Stimulated activated CD4-positive, alpha-beta T cell treated with anti-CD3 and anti-CD28 coated beads, Interleukin-4, amount 100 ng/mL, for 1 hour (primary cell): Measurements from ENCODE around the gene PDLIM4.

Experiments
- DNase-seq: peaks from one replicate; pipeline ENCODE4 v3.0.0-alpha.2; 2020

PDLIM4 gene

DNA sequence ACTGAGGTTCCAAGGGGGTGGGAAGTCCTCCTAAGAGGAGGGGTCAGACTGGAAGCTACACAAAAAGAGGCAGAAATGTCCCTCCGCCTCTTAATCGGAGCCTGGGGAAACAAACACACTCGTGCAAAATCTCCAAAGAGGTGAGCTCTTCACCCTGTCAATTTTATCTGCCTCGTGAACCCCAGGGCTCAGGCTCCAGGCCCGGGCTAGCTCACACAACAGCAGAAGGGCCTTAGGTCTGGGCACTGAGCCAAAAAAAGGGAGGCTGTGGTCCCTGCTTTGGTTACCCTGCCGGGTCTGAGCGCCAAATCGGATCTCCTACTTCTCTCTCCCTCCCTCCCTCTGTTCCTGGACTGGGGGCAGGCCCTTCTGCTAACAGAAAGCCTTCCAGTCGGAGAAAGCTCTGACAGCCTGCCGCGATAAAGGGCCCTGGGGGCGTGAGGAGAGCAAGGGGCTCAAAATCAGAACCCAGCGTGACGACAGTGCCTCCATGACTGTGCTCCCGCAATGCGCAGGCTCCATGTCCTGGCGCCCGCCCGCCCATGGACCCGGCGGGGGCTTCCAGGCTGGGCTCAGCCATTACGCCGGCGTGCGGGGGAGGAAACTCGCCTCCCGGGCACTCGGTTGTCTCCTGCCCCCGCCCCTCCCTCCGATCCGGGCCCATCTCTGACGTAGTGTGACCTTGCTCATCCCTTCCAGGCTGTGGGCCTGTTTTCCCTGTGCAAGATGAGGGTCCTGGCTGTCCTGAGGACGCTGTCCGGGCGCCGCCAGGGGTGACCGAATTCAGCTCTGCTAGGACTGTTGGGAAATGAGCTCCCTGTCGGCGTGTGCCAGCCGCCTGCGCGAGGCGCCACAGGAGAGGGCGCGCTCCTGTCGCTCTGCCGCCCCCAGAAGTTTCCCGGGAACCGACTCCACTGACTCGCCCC lies 35.8 kb downstream of the PDLIM4 start:
- DNase-seq: peak; percentile 82

DNA sequence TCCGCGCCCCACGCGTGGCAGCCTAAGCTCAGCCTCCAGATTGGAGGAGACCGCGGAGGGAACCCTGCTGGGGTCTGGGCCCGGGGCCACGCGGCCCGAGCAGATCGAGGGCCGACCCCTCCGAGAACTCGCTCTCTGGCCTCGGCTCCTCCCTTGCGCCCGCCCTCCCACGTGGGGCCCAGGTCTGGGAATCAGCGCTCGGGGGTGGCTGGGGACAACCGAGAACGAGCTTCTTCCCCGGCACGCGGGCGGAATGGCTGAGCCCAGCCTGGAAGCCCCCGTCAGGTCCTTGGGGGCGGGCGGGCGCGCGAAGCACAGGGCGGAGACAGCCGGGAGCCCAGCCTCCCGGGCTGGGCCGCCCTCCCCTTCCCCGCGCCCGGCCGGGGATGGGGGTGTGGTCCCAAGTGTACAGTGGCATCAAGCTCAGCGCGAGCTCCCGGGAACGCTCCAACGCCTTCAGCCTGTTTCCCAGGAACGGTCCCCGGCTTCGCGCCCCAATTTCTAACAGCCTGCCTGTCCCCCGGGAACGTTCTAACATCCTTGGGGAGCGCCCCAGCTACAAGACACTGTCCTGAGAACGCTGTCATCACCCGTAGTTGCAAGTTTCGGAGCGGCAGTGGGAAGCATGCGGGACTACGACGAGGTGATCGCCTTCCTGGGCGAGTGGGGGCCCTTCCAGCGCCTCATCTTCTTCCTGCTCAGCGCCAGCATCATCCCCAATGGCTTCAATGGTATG lies 36.7 kb downstream of the PDLIM4 start, which contains the start of gene SLC22A4:
Gene SLC22A4 (plus strand): TSS at position 403 of the 736 bp plus-strand sequence. CDS start 223 bp downstream, at position 626.
- DNase-seq: peak; percentile 82

DNA sequence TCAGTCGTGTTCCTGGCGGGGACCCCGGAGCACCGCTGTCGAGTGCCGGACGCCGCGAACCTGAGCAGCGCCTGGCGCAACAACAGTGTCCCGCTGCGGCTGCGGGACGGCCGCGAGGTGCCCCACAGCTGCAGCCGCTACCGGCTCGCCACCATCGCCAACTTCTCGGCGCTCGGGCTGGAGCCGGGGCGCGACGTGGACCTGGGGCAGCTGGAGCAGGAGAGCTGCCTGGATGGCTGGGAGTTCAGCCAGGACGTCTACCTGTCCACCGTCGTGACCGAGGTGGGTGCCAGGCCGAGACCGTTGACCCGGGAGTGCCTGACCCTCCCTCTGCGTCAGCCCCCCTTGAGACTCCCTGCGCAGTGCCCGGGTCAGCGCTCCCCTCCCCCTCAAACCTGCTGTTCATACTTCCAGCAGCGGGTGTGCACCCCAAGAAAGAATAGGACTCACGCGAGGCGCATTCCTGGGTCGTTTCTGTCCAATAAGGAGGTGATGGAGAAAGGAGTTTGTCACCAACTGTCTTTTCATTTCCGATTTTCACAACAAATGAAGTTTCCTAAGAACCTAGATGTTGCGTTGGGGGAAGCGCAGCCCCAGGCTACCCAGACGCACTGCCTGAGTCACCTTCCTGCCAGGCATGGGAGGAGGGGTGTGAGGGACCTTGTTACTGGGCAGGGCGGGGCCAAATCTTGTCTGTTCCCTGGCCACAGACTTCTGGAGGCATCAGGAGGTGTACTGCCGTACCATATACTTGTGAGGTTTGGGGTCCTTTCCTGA lies 37.4 kb downstream of the PDLIM4 start:
- DNase-seq: peak; percentile 78

DNA sequence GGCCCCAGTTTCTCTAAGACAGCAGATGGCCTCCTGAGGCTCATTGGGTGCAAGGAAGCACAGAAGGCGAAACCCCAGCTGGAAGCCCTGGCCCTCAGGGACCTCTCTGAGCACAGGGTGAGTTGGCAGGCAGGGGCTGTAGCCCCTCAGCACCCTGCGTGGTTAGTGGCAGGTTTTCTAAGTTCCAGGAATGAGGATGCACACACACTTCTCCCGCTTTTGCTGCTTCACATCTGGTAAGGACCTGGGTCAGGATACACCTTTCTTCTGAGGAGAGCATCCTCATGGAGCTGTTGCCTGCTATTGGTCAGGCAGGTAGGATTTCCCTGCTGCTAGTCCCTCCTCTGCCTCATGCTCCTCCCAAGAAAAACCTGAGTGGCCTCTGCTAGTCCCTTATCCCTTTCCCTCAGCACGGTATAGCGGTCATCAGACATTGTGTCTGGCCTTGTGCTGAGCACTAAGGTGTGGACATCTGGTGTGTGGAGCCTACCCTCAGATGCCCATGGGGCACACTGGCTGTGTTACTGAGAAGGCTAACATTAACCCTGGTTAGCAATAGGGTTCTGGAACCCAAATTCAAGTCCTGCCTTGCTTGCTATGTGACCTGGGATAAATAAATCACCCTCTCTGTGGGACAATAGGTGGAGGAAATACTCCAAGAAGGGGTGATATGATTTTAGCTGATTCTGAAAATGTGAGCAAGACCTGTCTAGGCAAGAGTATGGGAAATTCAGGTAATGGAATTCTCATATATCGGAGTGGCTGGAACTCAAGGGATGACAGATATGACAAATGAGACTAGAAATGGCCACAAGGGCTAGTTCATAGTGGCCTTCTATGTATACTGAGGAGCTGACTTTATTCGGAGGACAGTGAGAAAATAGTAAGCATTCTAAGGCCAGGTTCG lies 38.3 kb downstream of the PDLIM4 start:
- DNase-seq: no peak

DNA sequence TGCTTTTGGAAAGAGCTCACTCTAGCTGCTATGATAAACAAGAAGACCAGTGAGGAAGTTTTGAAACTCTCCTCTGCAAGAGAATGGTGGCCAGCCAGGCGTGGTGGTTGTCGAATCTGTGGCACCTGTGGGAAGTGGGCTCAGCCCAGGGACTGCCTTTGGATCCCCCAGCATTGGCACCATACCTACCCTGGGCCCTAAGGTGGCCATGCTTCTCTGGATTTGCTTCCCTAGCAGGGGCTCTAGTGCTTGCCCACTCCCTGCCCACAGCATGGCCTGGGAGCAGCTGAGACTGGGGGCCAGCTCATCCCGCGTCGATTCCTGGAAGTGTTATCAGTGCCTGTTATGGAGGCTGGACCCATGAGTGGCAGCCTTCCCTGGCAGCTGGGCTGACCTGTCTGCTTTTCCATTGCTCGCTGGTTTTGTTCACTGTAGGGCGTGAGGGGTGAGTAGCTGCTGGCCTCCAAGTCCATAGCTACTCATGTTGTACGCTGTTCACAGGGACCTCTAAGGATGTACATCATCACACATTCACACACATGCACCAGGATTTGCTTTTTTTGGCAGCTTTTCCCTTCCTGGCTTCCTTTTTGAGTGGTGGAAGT lies 39.0 kb downstream of the PDLIM4 start:
- DNase-seq: no peak

DNA sequence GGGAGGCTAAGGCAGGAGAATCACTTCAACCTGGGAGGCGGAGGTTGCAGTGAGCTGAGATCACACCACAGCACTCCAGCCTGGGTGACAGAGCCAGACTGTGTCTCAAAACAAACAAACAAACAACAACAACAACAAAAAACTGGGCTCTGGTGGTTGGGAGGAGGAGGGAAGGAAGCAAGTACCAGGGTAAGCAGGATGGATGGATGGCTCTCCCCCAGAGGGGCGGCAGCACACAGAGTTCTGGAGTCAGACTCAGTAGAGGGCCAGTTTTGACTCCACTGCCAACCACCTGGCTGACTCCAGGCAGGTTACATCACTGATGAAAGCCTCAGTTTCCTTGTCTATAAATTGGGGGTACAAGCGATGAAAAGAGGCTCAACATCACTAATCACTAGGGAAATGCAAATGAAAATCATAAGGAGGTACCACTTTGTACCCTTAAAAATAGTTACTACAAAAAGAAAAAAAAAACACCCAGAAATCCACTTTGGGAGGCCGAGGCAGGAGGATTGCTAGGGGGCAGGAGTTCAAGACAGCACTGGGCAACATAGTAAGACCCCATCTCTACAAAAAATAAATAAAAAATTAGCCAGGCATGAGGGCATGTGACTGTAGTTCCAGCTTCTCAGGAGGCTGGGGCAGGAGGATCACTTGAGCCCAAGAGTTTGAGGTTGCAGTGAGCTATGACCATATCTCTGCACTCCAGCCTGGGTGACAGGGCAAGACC lies 39.9 kb downstream of the PDLIM4 start:
- no peak for DNase-seq

DNA sequence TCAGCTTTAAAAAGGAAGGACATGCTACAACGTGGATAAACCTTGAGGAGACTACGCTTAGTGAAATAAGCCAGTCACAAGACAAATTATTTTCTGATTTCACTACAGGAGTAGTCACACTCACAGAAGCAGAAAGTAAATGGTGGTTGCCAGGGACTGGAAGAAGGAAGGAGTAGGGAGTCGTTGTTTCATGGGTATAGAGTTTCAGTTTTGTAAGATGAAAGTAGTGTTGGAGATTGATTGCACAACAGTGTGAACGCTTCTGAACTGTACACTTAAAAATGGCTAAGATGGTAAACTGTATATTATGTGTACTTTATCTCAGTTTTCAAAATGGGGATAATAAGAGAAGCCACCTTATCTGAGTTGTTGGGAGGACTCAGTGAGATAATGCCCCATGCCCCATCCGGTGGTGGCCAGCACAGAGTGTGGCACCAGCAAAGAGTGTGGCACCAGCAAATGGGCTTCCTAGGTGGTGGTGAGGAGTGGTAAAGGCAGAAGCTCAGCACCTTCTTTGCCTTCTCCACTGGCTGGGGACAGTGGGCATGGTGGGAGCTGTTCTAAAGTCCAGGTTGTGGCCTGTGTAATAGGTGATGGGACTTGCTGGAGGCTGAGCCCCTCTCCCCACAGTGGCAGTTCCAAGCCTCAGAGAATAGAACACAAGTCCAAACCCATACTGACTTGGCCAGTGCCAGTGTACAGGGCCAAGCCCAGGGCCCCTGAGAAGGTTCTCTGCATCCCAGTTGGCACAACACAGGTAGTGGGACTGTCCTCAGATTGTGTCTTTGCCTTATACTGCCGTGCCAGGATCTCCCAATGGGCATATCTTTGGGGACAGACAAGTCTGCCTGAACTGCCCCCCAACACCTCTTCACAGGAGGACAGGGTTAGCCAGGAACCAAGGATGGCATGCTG lies 41.1 kb downstream of the PDLIM4 start:
- DNase-seq: no peak

DNA sequence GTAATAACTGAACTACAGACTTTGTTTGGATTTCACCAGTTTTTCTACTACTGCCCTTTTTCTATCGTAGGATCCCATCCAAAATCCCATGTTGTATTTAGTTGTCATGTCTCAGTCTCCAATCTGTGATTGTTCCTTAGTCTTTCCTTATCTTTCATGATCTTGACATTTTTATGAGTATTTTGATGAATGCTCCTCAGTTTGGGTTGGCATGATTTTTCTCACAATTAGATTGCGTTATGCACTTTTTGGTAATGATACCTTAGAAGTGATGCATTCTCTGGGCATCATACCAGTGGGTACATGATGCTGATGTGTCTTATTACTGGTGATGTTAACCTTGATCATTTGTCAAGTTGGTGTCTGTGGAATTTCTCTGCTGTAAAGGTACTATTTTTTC lies 42.4 kb downstream of the PDLIM4 start:
- no peak for DNase-seq

DNA sequence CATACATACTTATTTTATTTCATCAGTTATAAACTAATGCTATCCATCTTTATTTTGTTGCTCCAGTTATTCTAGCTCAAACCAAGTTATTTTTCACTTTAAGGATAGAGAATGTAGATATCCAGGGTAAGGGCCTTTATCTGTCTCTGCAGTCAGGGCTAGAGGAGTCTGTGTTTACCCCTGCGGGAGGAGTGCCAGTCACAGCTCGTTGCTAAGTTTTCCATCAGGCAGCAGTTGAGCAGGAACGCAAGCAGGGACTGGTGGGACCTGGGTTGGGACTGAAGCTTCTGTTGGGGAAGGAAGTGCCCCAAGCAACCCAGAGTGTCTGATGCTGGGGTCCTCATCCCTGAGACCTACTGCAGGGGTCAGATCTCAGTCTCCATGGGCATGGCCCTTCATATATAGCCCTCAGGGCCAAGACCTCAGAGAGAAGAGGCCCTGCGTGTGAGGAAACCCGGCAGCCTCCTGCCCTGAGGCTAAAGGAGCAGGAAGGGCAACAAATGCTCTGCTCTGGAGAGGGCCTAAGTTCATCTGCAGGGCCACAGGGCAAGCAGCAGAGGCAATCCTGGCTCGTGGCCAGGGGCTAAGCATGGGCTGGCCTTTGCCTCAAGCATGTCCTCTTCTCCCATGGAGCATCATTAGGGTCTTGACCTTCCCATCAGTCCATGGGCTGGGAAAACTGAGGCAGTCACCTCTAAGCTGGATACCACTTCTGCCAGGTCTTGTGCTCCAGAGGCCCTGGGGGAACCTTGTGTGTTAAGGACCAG lies 43.3 kb downstream of the PDLIM4 start:
- DNase-seq: no peak

DNA sequence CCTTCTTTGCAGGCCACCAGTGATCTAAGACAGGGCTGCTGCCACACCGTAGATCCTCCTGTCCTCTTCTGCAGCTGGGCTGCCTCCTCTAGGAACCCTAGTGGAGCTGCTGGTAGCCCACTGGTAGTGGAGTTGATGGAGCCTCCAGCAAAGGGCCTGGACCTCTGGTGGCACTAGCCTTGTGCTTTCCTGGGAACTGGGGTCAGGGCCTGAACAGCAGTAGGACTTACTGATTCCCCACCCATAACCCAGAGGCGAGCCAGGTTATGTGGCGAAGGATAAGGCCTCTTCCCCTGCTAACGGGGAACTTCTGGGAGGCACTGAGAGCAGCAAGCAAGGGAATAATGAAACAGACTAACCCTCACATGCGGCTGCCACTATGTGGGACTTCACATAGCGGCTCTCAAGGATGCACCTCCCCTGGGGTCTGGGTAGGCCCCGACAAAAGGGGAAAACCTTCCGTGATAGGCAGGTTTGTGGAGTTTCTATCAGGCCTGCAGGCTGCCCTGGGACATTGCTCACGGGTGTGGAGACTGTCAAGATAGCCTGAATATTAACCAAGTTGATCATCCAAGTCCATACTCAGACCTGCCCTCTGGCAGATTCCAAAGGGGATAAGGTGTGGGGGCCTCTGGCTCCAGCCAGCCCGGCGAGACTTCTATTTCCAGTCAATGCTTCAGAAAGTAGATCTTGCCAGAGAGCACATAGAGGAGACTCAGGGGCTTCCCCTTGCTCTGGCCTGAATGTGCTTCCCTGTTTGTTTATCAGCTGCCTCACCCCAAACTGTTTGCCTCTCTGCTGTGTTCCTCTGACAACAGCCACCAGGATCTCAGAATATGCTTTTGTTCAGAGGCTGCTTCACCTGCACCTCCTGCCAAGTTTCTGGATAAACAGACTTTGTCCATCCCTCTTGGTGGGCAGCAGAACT lies 44.1 kb downstream of the PDLIM4 start:
- no peak for DNase-seq

DNA sequence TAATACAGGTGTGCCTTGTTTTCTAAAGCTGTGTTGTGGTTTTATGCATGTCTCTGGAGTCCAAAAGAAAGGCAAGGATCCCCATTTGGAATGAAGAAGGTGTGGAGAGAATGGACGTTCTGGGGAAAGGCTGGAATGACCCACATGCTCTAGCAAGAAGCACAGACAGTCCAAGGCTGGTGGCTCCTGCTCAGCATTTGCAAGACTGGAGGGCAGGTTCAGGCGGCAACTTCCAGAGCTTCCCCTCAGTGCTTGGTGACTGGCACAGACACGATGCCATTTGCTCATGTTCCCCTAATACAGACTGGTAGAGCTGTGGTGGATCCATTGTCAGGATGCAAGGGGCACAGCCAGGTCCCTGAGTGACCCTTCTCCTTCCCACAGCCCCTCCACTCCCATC lies 44.9 kb downstream of the PDLIM4 start:
- DNase-seq: no peak

DNA sequence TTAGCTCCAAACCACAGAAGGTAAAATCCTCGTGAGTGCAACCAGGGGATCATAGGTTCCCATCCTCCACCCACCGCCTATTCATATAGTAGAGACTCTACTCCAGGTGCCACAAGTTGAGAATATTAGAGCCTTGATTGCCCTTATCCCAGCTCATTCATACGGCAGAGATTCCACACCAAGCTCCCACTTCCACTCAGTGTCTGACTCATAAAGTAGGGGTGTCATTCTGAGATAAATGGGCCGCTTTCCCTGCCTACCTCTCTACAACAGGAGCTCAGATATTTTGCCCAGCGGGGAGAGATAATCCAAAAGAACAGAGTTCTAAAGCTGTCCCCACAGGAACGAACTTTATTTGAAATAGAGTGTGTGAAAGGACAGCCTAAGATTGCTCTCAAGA lies 46.1 kb downstream of the PDLIM4 start:
- no peak for DNase-seq

DNA sequence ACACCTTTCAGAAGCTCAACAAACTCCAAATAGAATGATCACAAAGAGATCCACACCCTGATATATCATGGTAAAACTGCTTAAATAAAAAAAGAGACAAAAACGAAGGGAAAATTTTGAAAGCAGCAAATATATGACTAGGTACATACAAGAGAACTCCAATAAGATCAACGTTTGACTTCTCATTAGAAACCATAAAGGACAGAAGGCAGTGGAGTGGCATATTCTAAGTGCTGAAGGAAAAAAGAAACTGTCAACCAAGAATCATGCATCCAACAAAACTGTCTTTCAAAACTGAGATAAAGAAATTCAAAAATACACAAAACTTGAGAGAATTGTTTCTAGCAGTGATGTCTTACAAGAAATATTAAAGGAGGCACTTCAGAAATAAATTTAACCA lies 47.9 kb downstream of the PDLIM4 start:
- DNase-seq: no peak

DNA sequence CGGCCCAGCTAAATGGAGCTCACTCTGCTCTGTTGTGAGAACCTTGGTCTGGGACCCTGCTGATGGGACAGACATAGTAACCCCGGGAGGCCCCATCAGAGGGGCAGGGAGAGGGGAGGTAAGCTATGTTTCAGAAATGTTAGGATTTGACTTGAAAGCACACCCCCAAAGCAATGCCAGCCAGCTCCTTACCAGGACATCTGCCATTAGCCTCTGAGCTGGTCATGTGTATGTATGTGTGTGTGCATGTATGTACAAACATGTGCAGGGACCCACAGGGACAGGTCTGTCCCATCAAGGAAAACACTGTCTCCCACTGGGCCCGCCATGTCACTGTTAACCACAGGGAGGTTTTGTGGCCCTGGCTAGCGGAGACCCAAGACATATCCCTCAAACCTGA lies 51.2 kb downstream of the PDLIM4 start:
- no peak for DNase-seq

DNA sequence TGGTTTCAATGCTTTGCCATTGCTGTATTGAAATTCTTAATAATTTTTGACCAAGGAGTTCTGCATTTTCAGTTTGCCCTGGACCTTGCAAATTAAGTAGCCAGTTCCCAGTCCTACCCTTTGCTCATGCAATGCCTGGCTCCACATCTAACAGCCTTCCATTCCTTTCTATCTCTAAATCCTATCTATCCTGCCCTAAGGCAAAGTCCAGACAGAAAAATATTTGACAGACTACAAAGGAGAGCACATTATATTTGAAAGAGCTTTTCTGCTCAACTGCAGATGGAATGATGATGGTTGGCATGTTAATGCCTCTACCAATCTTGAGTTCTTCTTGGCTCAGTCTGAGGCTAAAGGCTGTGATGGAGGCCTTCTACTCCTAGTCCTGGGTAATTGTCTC lies 52.2 kb downstream of the PDLIM4 start:
- DNase-seq: no peak

DNA sequence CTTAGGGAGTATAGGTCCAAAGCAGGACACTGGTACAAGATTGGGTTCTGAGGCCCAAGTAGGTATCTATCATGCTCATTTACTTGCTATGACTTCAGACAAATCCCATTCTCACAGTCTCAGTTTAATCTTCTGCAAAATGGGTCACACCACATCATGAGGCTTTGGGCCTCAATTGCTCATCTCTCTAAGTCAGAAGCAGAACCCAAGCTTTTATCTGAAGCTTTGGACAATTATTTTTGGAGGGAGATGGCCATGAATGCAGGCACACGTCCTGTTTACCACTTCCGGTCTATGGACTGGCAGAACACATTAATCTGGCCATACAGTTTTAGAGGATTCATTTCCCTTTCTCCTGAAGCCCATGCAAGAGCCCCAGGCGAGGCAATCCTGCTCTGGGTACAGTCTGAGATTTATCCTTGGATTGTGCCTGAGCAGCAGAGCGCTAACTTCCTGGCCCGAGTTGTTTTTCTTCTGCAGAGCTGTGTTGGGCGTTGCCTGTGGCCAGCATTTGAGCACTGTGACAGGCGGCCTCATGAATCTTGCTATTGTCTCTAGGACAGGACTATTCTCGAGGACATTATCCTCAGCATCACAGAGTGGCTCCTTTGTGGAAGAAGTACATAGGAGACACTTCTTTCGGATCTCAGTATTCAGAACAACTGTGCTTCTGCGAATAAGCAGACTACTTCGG lies 52.8 kb downstream of the PDLIM4 start:
- no peak for DNase-seq

DNA sequence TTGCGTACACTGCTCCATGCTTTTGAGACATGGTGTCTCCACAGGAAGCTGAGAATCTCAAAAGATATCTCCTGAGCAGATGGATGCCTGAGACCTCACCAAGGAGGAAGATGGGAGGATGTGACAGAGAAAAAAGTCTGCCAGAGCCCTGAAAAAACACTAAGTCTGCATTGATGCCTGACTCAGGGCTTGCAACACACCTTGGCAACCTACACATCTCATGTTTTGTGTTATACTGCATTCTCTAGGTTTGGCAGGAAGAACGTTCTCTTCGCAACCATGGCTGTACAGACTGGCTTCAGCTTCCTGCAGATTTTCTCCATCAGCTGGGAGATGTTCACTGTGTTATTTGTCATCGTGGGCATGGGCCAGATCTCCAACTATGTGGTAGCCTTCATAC lies 55.9 kb downstream of the PDLIM4 start:
- DNase-seq: no peak
